ENCODE measurements around the gene DPP6. TPM values are rescaled to one million over a fixed set of nuclear protein-coding genes. Genes with fewer than 3 reads are reported as not detected.

The DPP6 gene
- polyA plus RNA-seq, 1 donor (not counting 4 experiments of a cell fraction or from before 2014, with no cell fraction given), result not detected

DNA sequence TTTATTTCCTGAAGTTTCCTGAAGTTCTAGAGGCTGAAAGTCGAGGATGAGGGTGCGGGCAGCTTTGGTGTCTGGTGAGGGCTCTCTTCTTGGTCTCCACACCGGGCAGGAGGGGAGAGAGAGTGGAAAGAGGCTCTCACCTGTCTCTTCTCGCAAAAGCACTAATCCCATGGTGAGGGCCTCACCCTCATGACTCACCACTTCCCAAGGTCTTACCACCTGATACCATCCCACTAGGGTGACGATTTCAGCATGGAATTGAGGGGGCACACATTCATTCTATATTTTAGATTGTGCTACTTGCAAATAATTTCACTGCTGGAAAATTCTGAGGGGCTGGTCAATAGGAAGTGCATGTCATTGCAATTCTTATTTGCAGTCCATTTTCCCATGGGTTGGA is 292.9 kb downstream of the DPP6 start:
- H3K9me3 ChIP-seq (ENCODE audit: control insufficient read depth, low read depth, low read length), result peaks cover 12% of the 10 kb centered on the region
- no peaks in the 10 kb centered on the region for H3K27me3 ChIP-seq (ENCODE audit: control insufficient read depth, extremely low read depth, insufficient read depth, low read length)
- TF ChIP-seq, protein P1, sequence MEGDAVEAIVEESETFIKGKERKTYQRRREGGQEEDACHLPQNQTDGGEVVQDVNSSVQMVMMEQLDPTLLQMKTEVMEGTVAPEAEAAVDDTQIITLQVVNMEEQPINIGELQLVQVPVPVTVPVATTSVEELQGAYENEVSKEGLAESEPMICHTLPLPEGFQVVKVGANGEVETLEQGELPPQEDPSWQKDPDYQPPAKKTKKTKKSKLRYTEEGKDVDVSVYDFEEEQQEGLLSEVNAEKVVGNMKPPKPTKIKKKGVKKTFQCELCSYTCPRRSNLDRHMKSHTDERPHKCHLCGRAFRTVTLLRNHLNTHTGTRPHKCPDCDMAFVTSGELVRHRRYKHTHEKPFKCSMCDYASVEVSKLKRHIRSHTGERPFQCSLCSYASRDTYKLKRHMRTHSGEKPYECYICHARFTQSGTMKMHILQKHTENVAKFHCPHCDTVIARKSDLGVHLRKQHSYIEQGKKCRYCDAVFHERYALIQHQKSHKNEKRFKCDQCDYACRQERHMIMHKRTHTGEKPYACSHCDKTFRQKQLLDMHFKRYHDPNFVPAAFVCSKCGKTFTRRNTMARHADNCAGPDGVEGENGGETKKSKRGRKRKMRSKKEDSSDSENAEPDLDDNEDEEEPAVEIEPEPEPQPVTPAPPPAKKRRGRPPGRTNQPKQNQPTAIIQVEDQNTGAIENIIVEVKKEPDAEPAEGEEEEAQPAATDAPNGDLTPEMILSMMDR (optimal IDR thresholded peaks at IDR 0.05 in 1 of 3, IDR thresholded peaks at IDR 0.05 in 1 of 3, conservative IDR thresholded peaks at IDR 0.05 in 1 of 3; ENCODE audit: extremely low read depth in 1 of 3, insufficient read depth in 2 of 3, low read length in 3 of 3), result no peak
- no peak for TF ChIP-seq EZH2 (IDR thresholded peaks at IDR 0.05; ENCODE audit: low read length)
- H3K4me1 ChIP-seq (ENCODE audit: control insufficient read depth, extremely low read depth, insufficient read depth, low read length), result no peaks in the 10 kb centered on the region
- dilution Hi-C loops (cut with MboI; ENCODE audit: extremely low pct_ligation_motif_present, low sequenced_read_pairs), result no loop called here
- H3K79me2 ChIP-seq (ENCODE audit: control insufficient read depth, insufficient read depth, low read length), result no peaks in the 10 kb centered on the region
- no peak overlapping the region for H3K4me2 ChIP-seq (ENCODE audit: control insufficient read depth, extremely low read depth, insufficient read depth, low read depth, low read length)
- no peaks in the 10 kb centered on the region for H3K36me3 ChIP-seq (ENCODE audit: control insufficient read depth in 2 of 2, extremely low read depth in 1 of 2, insufficient read depth in 2 of 2, low read length in 2 of 2)
- no peak overlapping the region for H2AFZ ChIP-seq (ENCODE audit: control insufficient read depth, low read length)
- no peaks in the 10 kb centered on the region for H3K9me1 ChIP-seq (ENCODE audit: control insufficient read depth, extremely low read depth, insufficient read depth, low read length)
- no peak for FAIRE-seq
- H4K20me1 ChIP-seq (ENCODE audit: control insufficient read depth, extremely low read depth, insufficient read depth, low read length), result no peaks in the 10 kb centered on the region
- no peak overlapping the region for H3K27ac ChIP-seq (ENCODE audit: control insufficient read depth, insufficient read depth, low read length)
- H3K4me3 ChIP-seq (ENCODE audit: control insufficient read depth in 2 of 3, extremely low read depth in 1 of 3, insufficient read depth in 2 of 3, low read depth in 1 of 3, low read length in 3 of 3), result no peak overlapping the region
- no peak for DNase-seq (ENCODE audit: low read depth, low spot score)
- H3K9ac ChIP-seq (ENCODE audit: control insufficient read depth, extremely low read depth, insufficient read depth, low read length), result no peak overlapping the region

- Histone ChIP-seq H3K4me2 (ENCODE audit: control insufficient read depth, extremely low read depth, insufficient read depth, low read depth, low read length) (no peak overlapping the region), H3K9ac (ENCODE audit: control insufficient read depth, extremely low read depth, insufficient read depth, low read length) (no peak overlapping the region), H3K4me3 (ENCODE audit: control insufficient read depth in 2 of 3, extremely low read depth in 1 of 3, insufficient read depth in 2 of 3, low read depth in 1 of 3, low read length in 3 of 3) (no peak overlapping the region), H3K27me3 (ENCODE audit: control insufficient read depth, extremely low read depth, insufficient read depth, low read length) (no peaks in the 10 kb centered on the region), H3K4me1 (ENCODE audit: control insufficient read depth, extremely low read depth, insufficient read depth, low read length) (no peaks in the 10 kb centered on the region), H3K9me3 (ENCODE audit: control insufficient read depth, low read depth, low read length) (peaks cover 12% of the 10 kb centered on the region), H2AFZ (ENCODE audit: control insufficient read depth, low read length) (no peak overlapping the region), H3K9me1 (ENCODE audit: control insufficient read depth, extremely low read depth, insufficient read depth, low read length) (no peaks in the 10 kb centered on the region), H3K36me3 (ENCODE audit: control insufficient read depth in 2 of 2, extremely low read depth in 1 of 2, insufficient read depth in 2 of 2, low read length in 2 of 2) (no peaks in the 10 kb centered on the region), H3K79me2 (ENCODE audit: control insufficient read depth, insufficient read depth, low read length) (no peaks in the 10 kb centered on the region), H3K27ac (ENCODE audit: control insufficient read depth, insufficient read depth, low read length) (no peak overlapping the region), H4K20me1 (ENCODE audit: control insufficient read depth, extremely low read depth, insufficient read depth, low read length) (no peaks in the 10 kb centered on the region)
- FAIRE-seq, result no peak
- no peak for TF ChIP-seq EZH2 (IDR thresholded peaks at IDR 0.05; ENCODE audit: low read length)
- TF ChIP-seq, protein P1 (optimal IDR thresholded peaks at IDR 0.05 in 1 of 3, IDR thresholded peaks at IDR 0.05 in 1 of 3, conservative IDR thresholded peaks at IDR 0.05 in 1 of 3; ENCODE audit: extremely low read depth in 1 of 3, insufficient read depth in 2 of 3, low read length in 3 of 3), result no peak
- DNase-seq (ENCODE audit: low read depth, low spot score), result no peak
- dilution Hi-C loops (cut with MboI; ENCODE audit: extremely low pct_ligation_motif_present, low sequenced_read_pairs), result no loop called here
Measured at GRCh38 chr7:154347700-154348266, 295.6 kb downstream of the DPP6 start.

Data from keratinocyte (primary cell).